Measurements from ENCODE around the gene CFAP119.

The CFAP119 gene

DNA sequence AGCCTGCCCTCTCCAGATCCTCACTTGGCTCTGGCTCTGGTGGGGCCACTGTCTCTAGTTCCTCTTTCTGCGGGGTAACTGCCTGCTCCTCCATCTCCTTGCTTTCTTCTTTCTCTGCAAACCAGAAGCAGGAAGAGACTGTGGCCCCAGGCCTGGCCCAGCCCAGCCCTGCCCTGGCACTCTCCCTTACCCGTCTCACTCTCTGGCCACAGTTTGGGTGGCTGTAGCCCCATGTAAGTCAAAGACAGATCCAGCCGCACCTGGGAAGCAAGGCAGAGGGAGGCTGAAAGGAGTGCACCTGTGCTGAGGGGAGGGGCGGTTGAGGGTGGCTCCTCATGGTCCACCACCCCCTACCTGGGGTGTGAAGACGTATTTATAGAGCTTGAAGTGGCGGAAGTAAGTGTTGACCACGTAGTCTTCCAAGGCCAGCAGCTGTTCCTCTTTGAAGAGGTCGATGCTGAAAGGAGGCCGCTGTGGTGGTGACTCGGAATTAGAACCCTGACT, 2.8 kb downstream of the CFAP119 start:
- peaks cover 3% of the 10 kb centered on the region; the same call in 1 of the 2 replicates for H3K4me1 ChIP-seq (ENCODE audit: control insufficient read depth, insufficient read depth, low read length)
- no peak overlapping the region for H3K4me3 ChIP-seq (ENCODE audit: low read depth, low read length)
- peaks cover 50% of the 10 kb centered on the region for H3K36me3 ChIP-seq (ENCODE audit: control insufficient read depth, insufficient read depth, low read length)
- no peak overlapping the region for H3K9ac ChIP-seq (ENCODE audit: low read depth, low read length)
- no peaks in the 10 kb centered on the region for H3K9me3 ChIP-seq (ENCODE audit: control insufficient read depth, insufficient read depth, low read length)
- no peaks in the 10 kb centered on the region for H3K27me3 ChIP-seq (ENCODE audit: control insufficient read depth, insufficient read depth, low read length)
- H3K27ac ChIP-seq (ENCODE audit: low read depth, low read length): no peak overlapping the region

DNA sequence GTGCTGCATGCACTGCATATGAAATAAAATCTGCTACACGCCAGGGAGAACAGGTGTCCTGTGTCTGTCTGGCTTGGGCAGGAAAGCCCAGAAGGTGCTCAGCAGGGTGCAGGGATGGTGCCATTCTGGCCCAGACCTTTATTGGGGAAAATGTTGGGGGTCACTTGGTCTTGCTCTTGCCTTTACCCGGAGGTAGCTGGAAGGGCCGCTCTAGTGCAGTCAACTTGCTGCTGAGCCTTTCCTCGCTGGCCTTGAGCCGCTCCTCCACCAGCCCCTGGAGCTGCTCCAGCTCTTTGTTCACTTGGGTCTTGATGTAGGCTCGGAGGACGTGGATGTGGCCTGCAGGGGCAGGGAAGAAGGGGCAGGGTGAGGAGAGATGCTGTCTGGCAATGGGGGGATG, 4.5 kb downstream of the CFAP119 start:
- Histone ChIP-seq H3K27ac (ENCODE audit: low read depth, low read length) (no peak overlapping the region), H3K4me1 (ENCODE audit: control insufficient read depth, insufficient read depth, low read length) (no peaks in the 10 kb centered on the region; the same call in 1 of the 2 replicates), H3K9ac (ENCODE audit: low read depth, low read length) (no peak overlapping the region), H3K27me3 (ENCODE audit: control insufficient read depth, insufficient read depth, low read length) (no peaks in the 10 kb centered on the region), H3K36me3 (ENCODE audit: control insufficient read depth, insufficient read depth, low read length) (peaks cover 54% of the 10 kb centered on the region), H3K9me3 (ENCODE audit: control insufficient read depth, insufficient read depth, low read length) (no peaks in the 10 kb centered on the region), H3K4me3 (ENCODE audit: low read depth, low read length) (no peak overlapping the region)

DNA sequence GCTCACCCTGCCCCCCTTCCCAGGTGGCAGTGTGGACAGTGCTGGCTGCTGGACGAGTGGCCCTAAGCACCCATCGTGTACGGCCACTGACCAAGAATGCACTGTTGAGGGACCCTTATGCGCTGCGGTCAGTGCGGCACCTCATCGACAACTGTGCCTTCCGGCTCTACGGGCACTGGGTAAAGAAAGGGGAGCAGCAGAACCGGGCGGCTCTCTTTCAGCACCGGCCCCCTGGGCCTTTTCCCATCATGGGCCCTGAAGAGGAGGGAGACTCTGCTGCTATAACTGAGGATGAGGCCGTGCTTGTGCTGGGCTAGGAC, 5.1 kb downstream of the CFAP119 start:
- peaks cover 57% of the 10 kb centered on the region for H3K36me3 ChIP-seq (ENCODE audit: control insufficient read depth, insufficient read depth, low read length)
- H3K27ac ChIP-seq (ENCODE audit: low read depth, low read length): no peak overlapping the region
- H3K4me3 ChIP-seq (ENCODE audit: low read depth, low read length): no peak overlapping the region
- no peak overlapping the region for H3K9ac ChIP-seq (ENCODE audit: low read depth, low read length)
- H3K4me1 ChIP-seq (ENCODE audit: control insufficient read depth, insufficient read depth, low read length): no peaks in the 10 kb centered on the region; the same call in 1 of the 2 replicates
- H3K27me3 ChIP-seq (ENCODE audit: control insufficient read depth, insufficient read depth, low read length): no peaks in the 10 kb centered on the region
- H3K9me3 ChIP-seq (ENCODE audit: control insufficient read depth, insufficient read depth, low read length): no peaks in the 10 kb centered on the region

DNA sequence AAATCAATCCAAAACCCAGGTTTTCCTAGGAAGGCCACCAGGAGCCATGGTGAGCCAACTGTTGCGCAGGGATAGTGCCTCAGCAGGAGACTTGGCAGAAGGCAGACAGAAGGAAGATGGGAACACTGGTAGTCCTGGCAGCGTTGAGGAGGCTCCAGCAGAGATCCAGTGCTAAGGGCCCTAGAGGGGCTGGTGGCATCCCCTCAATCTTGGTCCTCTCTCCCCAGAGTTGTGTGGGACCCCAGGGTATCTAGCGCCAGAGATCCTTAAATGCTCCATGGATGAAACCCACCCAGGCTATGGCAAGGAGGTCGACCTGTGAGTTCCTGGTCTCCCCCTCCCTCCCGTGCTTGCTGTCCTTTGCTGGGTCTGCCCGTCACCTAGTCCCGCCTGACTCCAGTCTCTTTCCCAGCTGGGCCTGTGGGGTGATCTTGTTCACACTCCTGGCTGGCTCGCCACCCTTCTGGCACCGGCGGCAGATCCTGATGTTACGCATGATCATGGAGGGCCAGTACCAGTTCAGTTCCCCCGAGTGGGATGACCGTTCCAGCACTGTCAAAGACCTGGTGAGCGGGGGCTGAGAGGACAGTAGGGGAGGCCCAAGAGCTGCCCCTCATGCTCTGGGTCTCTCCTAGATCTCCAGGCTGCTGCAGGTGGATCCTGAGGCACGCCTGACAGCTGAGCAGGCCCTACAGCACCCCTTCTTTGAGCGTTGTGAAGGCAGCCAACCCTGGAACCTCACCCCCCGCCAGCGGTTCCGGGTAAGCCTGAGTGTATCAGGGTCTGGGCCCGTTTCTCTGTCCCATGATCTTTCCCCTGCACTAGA, 5.7 kb downstream of the CFAP119 start:
- H3K9ac ChIP-seq (ENCODE audit: low read depth, low read length): no peak overlapping the region
- no peaks in the 10 kb centered on the region for H3K27me3 ChIP-seq (ENCODE audit: control insufficient read depth, insufficient read depth, low read length)
- H3K4me3 ChIP-seq (ENCODE audit: low read depth, low read length): no peak overlapping the region
- no peak overlapping the region for H3K27ac ChIP-seq (ENCODE audit: low read depth, low read length)
- H3K4me1 ChIP-seq (ENCODE audit: control insufficient read depth, insufficient read depth, low read length): no peaks in the 10 kb centered on the region; the same call in 1 of the 2 replicates
- H3K9me3 ChIP-seq (ENCODE audit: control insufficient read depth, insufficient read depth, low read length): no peaks in the 10 kb centered on the region
- H3K36me3 ChIP-seq (ENCODE audit: control insufficient read depth, insufficient read depth, low read length): peaks cover 62% of the 10 kb centered on the region

DNA sequence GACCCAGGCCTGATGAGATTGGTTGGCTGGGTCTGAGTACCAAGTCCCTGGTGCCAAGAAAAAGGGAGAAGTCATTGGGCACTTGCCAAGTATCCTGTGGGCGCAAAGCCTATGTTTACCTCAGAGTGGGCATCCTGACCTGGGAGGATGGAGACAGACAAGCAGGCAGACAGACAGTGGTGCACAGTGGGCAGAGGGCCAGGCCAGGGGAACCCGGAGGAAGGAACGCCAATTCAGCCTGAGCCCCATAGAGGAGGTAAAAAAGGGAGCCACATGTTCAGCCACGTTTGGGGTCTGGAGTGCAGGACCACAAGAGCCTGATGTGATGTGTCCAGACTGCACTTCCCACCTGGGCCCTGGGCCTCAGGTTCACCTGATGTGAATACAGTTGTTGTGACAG, 8.3 kb downstream of the CFAP119 start:
- Histone ChIP-seq H3K9me3 (ENCODE audit: control insufficient read depth, insufficient read depth, low read length) (no peaks in the 10 kb centered on the region), H3K4me1 (ENCODE audit: control insufficient read depth, insufficient read depth, low read length) (no peaks in the 10 kb centered on the region), H3K27ac (ENCODE audit: low read depth, low read length) (no peak overlapping the region), H3K9ac (ENCODE audit: low read depth, low read length) (no peak overlapping the region), H3K27me3 (ENCODE audit: control insufficient read depth, insufficient read depth, low read length) (no peaks in the 10 kb centered on the region), H3K36me3 (ENCODE audit: control insufficient read depth, insufficient read depth, low read length) (peaks cover 72% of the 10 kb centered on the region), H3K4me3 (ENCODE audit: low read depth, low read length) (no peak overlapping the region)

DNA sequence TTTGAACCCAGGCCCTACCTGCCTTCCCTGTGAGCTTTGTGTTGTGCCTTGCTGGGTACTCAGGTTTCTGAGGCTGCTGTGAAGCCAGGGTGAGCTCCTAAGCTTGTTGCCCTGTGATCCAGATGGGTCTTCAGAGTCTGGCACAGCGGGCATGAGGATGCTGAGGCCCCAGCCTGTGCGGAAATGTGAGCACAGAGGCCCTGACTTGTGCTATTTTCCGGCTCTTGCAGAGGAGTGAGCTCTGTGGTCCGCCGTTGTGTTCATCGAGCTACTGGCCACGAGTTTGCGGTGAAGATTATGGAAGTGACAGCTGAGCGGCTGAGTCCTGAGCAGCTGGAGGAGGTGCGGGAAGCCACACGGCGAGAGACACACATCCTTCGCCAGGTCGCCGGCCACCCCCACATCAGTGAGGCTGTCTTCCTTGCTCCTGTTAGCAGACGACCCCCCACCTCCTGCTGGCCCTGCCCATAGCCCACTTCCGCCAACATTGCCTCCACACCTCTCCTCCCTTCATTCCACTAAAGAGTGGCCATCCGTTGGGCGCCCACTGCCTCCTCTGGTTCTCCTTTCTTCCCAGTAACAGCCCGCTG, 10.9 kb downstream of the CFAP119 start:
- Histone ChIP-seq H3K36me3 (ENCODE audit: control insufficient read depth, insufficient read depth, low read length) (peaks cover 54% of the 10 kb centered on the region), H3K4me1 (ENCODE audit: control insufficient read depth, insufficient read depth, low read length) (no peaks in the 10 kb centered on the region), H3K27ac (ENCODE audit: low read depth, low read length) (no peak overlapping the region), H3K9me3 (ENCODE audit: control insufficient read depth, insufficient read depth, low read length) (no peaks in the 10 kb centered on the region), H3K4me3 (ENCODE audit: low read depth, low read length) (no peak overlapping the region), H3K27me3 (ENCODE audit: control insufficient read depth, insufficient read depth, low read length) (no peaks in the 10 kb centered on the region), H3K9ac (ENCODE audit: low read depth, low read length) (no peak overlapping the region)

DNA sequence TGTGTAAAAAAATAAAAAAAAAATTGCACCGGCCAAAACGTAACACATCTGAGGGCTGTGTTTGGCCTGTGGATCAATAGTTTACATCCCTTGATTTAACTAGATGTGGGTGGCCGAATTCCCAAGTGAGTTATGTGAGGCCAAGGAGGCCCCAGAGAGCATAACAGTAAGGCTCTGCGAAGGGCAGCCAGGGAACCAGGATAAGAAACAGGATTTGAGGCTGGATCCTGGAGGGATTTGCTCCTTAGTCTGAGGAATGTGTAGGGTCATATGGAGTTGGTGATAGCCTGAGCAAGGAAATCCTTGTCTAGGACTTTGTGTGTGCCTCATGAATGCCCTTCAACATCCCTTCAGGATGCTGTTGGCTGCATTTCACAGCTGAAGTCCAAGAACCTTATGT, 11.7 kb downstream of the CFAP119 start:
- peaks cover 51% of the 10 kb centered on the region for H3K36me3 ChIP-seq (ENCODE audit: control insufficient read depth, insufficient read depth, low read length)
- H3K9ac ChIP-seq (ENCODE audit: low read depth, low read length): no peak overlapping the region
- H3K4me3 ChIP-seq (ENCODE audit: low read depth, low read length): no peak overlapping the region
- no peaks in the 10 kb centered on the region for H3K27me3 ChIP-seq (ENCODE audit: control insufficient read depth, insufficient read depth, low read length)
- H3K9me3 ChIP-seq (ENCODE audit: control insufficient read depth, insufficient read depth, low read length): no peaks in the 10 kb centered on the region
- H3K27ac ChIP-seq (ENCODE audit: low read depth, low read length): no peak overlapping the region
- no peaks in the 10 kb centered on the region for H3K4me1 ChIP-seq (ENCODE audit: control insufficient read depth, insufficient read depth, low read length)

DNA sequence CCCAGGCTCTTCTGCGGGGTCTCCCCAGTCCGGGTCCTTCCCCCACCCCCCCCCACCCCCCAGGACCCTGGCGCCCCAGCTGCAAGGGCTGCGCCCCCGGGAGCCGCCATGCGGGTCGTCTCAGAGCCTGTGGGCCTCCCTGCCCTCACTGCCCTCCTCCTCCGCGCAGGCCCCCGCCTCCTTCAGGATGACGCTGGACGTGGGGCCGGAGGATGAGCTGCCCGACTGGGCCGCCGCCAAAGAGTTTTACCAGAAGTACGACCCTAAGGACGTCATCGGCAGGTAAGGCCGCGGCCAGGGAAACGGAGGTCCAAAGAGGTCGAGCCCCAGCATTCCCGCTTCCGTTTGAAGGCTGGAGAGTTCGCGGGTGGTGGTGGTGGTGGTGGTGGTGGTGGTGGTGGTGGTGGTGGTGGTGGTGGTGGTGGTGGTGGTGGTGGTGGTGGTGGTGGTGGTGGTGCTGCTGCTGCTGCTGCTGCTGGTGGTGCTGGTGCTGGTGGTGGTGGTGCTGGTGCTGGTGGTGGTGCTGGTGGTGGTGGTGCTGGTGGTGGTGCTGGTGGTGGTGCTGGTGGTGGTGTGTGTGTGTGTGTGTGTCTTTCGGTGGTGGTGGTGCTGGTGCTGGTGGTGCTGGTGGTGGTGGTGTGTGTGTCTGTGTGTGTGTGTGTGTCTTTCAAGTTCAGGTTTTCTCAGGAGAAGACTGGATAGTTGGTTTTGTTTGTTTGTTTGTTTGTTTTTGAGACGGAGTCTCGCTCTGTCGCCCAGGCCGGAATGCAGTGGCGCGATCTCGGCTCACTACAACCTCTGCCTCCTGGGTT, 13.0 kb downstream of the CFAP119 start:
- Histone ChIP-seq H3K4me1 (ENCODE audit: control insufficient read depth, insufficient read depth, low read length) (no peaks in the 10 kb centered on the region), H3K36me3 (ENCODE audit: control insufficient read depth, insufficient read depth, low read length) (peaks cover 54% of the 10 kb centered on the region), H3K4me3 (ENCODE audit: low read depth, low read length) (peak overlapping the region; percentile 72), H3K27me3 (ENCODE audit: control insufficient read depth, insufficient read depth, low read length) (no peaks in the 10 kb centered on the region), H3K27ac (ENCODE audit: low read depth, low read length) (peak overlapping the region; percentile 80), H3K9me3 (ENCODE audit: control insufficient read depth, insufficient read depth, low read length) (no peaks in the 10 kb centered on the region), H3K9ac (ENCODE audit: low read depth, low read length) (no peak overlapping the region)

DNA sequence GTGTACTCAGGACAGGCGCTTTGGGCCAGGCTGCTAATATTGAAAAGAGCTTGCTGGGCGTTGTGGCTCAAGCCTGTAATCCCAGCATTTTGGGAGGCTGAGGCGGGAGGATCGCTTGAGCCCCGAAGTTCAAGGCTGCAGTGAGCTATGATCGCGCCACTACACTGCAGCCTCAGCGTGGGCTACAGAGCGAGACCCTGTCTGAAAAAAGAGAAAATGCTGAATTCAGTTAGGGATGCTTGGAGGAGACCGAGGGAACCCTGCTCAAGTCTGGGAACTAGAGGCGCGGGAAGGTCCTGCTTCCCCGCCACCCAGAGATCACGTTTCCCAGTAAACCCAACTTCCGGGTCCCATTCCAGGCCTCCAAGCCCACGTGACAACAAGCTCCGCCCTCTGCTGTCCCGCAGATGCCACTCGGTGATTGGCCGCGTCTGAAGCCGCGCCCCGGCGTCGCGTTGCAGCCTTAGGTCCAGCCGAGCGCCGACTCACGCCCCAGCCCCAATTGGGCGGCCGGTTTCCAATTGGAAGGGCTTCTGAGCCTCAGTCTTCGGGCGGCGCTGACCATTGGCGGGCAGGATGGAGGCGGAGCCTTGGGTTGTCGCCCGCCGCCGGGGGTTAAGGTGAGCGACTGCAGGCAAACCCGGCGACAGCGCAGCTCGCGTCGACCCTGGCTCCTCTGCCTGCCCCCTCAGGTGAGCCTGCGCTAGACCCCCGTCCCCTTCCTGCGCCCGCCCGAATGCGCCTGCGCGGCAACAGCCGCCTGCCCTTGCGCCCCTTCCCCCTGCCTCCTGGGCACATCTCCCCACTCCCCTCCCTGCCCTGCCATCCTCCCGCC, 13.8 kb downstream of the CFAP119 start, which contains the start of gene PHKG2:
Gene PHKG2 (plus strand): TSS at position 627 of the 835 bp plus-strand sequence. CDS start 396 bp downstream, outside the sequence.
- peak within 1 kb of the TSS; percentile 90 for H3K27ac ChIP-seq (ENCODE audit: low read depth, low read length)

DNA sequence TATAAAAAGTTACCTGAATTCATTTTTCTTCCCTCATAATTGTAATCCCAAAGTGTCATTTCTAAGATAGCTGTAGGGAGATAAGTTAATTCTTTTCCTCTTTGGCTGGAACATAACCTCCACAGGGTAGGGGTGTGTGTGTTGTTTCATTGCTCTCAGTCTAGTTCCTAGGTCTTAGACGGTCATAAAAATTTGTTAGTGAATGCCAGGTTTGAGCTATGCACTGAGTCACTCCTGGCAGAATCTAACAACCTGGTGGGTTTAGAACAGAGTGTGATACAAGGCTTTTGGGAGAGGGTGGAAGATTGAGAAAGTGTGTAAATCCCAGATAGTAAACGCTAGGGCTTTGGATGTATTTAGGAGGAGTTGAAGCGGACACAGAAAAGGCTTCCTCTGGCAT, 14.5 kb downstream of the CFAP119 start:
- Histone ChIP-seq H3K36me3 (ENCODE audit: control insufficient read depth, insufficient read depth, low read length) (peaks cover 43% of the 10 kb centered on the region), H3K27ac (ENCODE audit: low read depth, low read length) (peak overlapping the region; percentile 90), H3K9ac (ENCODE audit: low read depth, low read length) (0 out of 2 replicates have a peak overlapping the region, but pooled peaks have one; percentile 50), H3K4me1 (ENCODE audit: control insufficient read depth, insufficient read depth, low read length) (no peaks in the 10 kb centered on the region), H3K27me3 (ENCODE audit: control insufficient read depth, insufficient read depth, low read length) (no peaks in the 10 kb centered on the region), H3K4me3 (ENCODE audit: low read depth, low read length) (peak overlapping the region; percentile 63), H3K9me3 (ENCODE audit: control insufficient read depth, insufficient read depth, low read length) (no peaks in the 10 kb centered on the region)

More for the DNA sequence above, 13.8 kb downstream of the CFAP119 start, which contains the start of gene PHKG2:
- Histone ChIP-seq H3K4me1 (ENCODE audit: control insufficient read depth, insufficient read depth, low read length) (no peaks in the 10 kb centered on the region), H3K4me3 (ENCODE audit: low read depth, low read length) (peak within 1 kb of the TSS; percentile 72), H3K36me3 (ENCODE audit: control insufficient read depth, insufficient read depth, low read length) (peaks cover 48% of the 10 kb centered on the region), H3K9ac (ENCODE audit: low read depth, low read length) (peak within 1 kb of the TSS; percentile 50), H3K9me3 (ENCODE audit: control insufficient read depth, insufficient read depth, low read length) (no peaks in the 10 kb centered on the region), H3K27me3 (ENCODE audit: control insufficient read depth, insufficient read depth, low read length) (no peaks in the 10 kb centered on the region)

Data from HUES48 (cell line).